ENCODE data around the gene MAN2C1. TPM values are rescaled to one million over a fixed set of nuclear protein-coding genes. Genes with fewer than 3 reads are reported as not detected.
A peak's percentile ranks its signal among the peaks of the same experiment; 100 is the strongest.

The MAN2C1 gene
- total and polyA plus RNA-seq, 9 of the 15 experiments (the other 6 are each of a cell fraction or from before 2014, with no cell fraction given): 2.0 to 141 (median 39.9) TPM

- Histone ChIP-seq H3K9me3 (replicated peaks; ENCODE audit: control insufficient read depth, insufficient read depth, low read depth, low read length) (no peaks in the 10 kb centered on the region), H4K20me1 (replicated peaks; ENCODE audit: control insufficient read depth, insufficient read depth, low read length) (no peaks in the 10 kb centered on the region), H3K9ac (ENCODE audit: insufficient read depth in 1 of 2, low read depth in 2 of 2, low read length in 2 of 2) (0 out of 4 replicates have a peak overlapping the region, but pooled peaks of 1 of the 2 experiments have one; percentile 3), H3K4me1 (replicated peaks in 1 of 2; ENCODE audit: control insufficient read depth in 2 of 2, insufficient read depth in 2 of 2, low read length in 2 of 2) (peaks cover 0 to 24% of the 10 kb centered on the region in 2 experiments; a peak in 3 of 5 replicates), H3K4me3 (no peak overlapping the region), H2AFZ (ENCODE audit: low read depth, low read length) (no peak overlapping the region), H3K36me3 (ENCODE audit: control insufficient read depth, insufficient read depth, low read length) (peaks cover 19% of the 10 kb centered on the region; the same call in 1 of the 3 replicates), H3K27me3 (ENCODE audit: control insufficient read depth in 2 of 2, insufficient read depth in 2 of 2, low read length in 2 of 2) (no peaks in the 10 kb centered on the region), H3K27ac (ENCODE audit: extremely low read depth, low read depth, low read length) (no peak overlapping the region), H3K9me1 (ENCODE audit: control insufficient read depth, insufficient read depth, low read length) (no peaks in the 10 kb centered on the region), H3K79me2 (ENCODE audit: control insufficient read depth, insufficient read depth, low read length) (no peaks in the 10 kb centered on the region), H3K4me2 (ENCODE audit: insufficient read depth, low read length) (no peak overlapping the region)
- intact Hi-C loops (cut with micrococcal nuclease): no loop called here
- POLR2A ChIA-PET: interaction anchor here (0.9 to 3.9 kb wide), 3 partner anchors 13 to 17 kb away, joined by 3 to 36 read pairs (median 4); partner anchors contain the start of genes COMMD4 and MAN2C1
- TF ChIP-seq CEBPB (tag; IDR thresholded peaks at IDR 0.05) (0 out of 2 replicates have a peak, but pooled peaks have one; percentile 34), KLF6 (CRISPR knock-in tag; IDR thresholded peaks at IDR 0.05; ENCODE audit: borderline replicate concordance) (no peak), POLR2G (IDR thresholded peaks at IDR 0.05; ENCODE audit: low read depth, low read length) (peak; percentile 55)
- CTCF ChIA-PET (ENCODE audit: low intra/inter-chr PET ratio): no interaction called here
- in situ Hi-C loops (cut with MboI): no loop called here
- no peak for DNase-seq (ENCODE audit: extremely low read depth in 1 of 4, low spot score in 3 of 4)
- no peak for FAIRE-seq
- ATAC-seq: no peak
- BruUV-seq (replicated peaks): no TSS peak
- 79% methylated on average over 16 of the region's 16 CpGs for WGBS (ENCODE audit: insufficient coverage, low coverage, missing lambda C conversion rate)
These were observed 16.0 kb downstream of the MAN2C1 start for GRCh38 chr15:75352186-75353080.
